Measurements from ENCODE around the gene PRAC1. TPM values are rescaled to one million over a fixed set of nuclear protein-coding genes. Genes with fewer than 3 reads are reported as not detected.

PRAC1 gene
- total and polyA plus RNA-seq, 2 of the 8 experiments (the other 6 are each of a cell fraction or from before 2014, with no cell fraction given), result not detected

GRCh38 chr17:48724251-48725003, 2.1 kb upstream of the PRAC1 start (continued):
- TF ChIP-seq CHD7 (IDR thresholded peaks at IDR 0.05; ENCODE audit: insufficient replicate concordance, low read length) (no peak), RAD21 (IDR thresholded peaks at IDR 0.05 in 1 of 2, conservative IDR thresholded peaks at IDR 0.05 in 1 of 2; ENCODE audit: low read depth in 2 of 2, low read length in 2 of 2) (peak; percentile 73 to 74), TEAD4 (IDR thresholded peaks at IDR 0.05; ENCODE audit: low read depth, low read length) (no peak), BACH1 (IDR thresholded peaks at IDR 0.05; ENCODE audit: low read length) (0 out of 2 replicates have a peak, but pooled peaks have one; percentile 5), CBX8 (IDR thresholded peaks at IDR 0.05; ENCODE audit: borderline replicate concordance, low read depth, low read length) (no peak), E2F6 (IDR thresholded peaks at IDR 0.05) (no peak), SAP30 (IDR thresholded peaks at IDR 0.05; ENCODE audit: insufficient read depth, insufficient replicate concordance, low read length) (no peak), SP1 (IDR thresholded peaks at IDR 0.05; ENCODE audit: low read depth, low read length) (no peak)
